Left kidney (tissue), 8 donors: ENCODE results near the gene ODF4. TPM values are rescaled to one million over a fixed set of nuclear protein-coding genes. Genes with fewer than 3 reads are reported as not detected.

Experiments used
- DNase-seq: peaks from one replicate; pipeline ENCODE4 v3.0.0-alpha.2; 2013
- long read RNA-seq, 8 donors: transcript quantifications; one replicate each; lab custom pipeline, GENCODE V29; 2026
- polyA plus RNA-seq: library from polyadenylated mRNA; unstranded; fragments of 120-200 nt; gene quantifications from one replicate; pipeline ENCODE4 v1.2.1, GENCODE V29; 2013; ENCODE audit not compliant: insufficient read length

ODF4 gene, protein sequence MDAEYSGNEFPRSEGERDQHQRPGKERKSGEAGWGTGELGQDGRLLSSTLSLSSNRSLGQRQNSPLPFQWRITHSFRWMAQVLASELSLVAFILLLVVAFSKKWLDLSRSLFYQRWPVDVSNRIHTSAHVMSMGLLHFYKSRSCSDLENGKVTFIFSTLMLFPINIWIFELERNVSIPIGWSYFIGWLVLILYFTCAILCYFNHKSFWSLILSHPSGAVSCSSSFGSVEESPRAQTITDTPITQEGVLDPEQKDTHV
- polyA plus RNA-seq, result not detected
- long read RNA-seq, donor 1, result 0 reads
- long read RNA-seq, donor 2, result 0 reads
- long read RNA-seq, donor 3, result 0 reads
- long read RNA-seq, donor 4, result 0 reads
- long read RNA-seq, donor 5, result 0 reads
- long read RNA-seq, donor 6, result 0 reads
- long read RNA-seq, donor 7, result 0 reads
- long read RNA-seq, donor 8, result 0 reads

DNA sequence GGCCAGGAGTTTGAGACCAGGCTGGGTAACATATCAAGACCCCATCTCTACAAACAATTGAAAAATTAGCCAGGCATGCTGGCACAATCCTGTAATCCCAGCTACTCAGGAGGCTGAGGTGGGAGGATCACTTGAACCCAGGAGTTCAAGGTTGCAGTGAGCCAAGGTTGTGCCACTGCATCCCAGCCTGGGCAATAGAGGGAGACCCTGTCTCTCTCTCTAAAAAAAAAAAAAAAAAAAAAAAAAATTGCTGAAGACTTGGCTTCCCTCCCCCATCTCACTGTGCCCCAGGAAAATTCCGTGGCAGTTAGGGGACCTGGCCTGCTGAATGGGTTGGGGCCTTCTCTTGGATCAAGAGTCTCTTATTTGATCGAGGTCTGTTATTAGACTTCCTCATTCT lies at the start of gene ODF4:
Gene ODF4 (plus strand): TSS at position 301 of the 400 bp plus-strand sequence. CDS start 212 bp downstream, outside the sequence.
- DNase-seq, result no peak

DNA sequence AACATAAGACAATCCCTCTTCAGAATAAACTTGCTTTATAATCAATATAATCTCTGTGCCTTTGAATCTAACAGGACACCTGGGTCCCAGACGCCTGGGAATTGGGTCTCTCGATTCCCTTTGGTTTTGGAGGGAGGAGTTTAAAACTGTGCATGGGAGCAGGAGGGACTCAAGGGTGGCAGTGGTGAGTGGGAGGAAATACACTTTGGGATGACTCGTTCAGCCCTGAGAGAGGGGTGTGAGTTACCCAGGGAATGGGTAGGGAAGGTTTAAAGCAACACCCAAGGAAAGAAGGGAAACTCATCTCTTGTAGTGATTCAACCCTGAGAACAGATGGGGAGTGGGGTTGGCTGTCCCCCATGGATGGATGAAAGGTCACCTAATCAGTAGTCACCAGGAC lies 49.6 kb upstream of the ODF4 start:
- no peak for DNase-seq

DNA sequence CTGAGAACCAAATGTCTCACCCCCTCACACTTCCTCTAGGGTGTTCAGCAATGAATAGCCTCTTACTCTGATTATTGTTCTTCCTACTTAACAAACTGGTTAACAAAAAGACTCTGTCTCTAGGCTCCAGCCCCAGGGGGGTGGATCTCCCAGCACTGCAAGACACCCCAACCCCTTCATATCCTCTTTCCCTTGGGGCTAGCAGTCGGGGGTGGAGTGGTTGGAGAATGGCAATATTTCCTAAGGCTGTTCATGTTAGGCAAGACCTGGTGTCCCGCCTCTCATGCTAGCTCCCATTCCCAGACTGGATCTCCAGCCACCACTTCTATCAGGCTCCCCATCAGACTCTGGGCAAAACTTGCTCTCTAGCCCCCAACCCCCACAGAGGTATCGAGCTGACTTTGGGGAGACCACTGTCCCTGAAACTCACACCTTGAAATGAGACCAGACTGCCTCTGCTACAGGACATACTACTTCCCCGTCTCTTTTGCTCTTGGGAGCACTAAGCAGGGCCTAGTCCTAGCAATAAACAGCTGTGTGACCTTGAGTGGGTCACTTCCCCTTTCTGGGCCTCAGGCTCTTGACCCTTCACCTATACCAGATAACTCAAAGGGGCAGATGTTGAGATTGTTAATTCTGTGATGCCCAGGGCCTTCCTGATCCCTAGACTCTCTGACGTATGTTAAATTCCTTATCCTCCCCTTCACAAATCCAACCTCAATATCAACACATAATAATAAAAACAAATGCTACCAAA lies 46.8 kb upstream of the ODF4 start:
- DNase-seq, result no peak

DNA sequence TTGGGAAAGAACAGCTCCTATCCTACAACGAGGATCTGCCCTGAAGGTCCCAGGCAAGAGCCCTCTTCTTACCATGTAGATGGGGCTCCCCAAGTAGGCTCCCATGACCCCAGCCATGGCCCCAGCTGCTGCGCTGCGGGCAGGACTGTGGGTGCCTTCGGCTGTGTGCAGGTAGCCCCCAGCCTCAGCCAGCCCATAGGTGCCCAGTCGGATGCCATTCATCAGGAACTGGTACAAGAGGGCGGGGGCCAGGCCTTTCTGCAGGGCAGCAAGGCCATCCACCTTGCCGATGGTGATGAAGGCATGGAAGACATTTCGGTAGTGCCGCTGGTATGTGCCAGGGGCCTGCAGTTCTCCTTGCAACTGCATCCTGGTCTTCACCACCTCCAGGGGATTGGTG lies 45.3 kb upstream of the ODF4 start:
- DNase-seq, result no peak

DNA sequence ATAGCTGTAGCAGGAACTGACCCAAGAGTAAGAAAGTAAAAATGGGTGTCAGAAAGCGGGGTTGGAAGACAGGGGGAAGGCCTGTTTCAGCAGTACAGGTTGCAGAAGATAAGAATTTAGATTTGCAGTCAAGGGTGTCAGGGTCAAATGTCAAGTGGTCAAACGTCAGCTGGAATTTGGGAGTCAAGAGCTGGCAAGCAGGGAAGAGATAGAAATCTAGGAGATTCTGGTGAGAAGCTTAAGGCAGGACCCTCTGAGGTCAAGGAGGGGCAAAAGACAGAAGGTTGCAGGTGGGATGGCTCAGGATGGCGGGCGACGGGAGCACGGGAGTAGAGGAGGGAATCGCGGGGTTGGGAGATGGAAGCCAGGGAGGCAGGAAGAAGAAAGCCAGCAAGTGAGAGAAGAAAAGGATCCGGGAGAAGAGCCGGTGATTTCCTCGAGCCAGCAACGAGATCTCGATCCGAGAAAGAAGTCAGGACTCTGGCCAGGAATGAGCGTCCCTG lies 44.8 kb upstream of the ODF4 start:
- DNase-seq, result no peak

DNA sequence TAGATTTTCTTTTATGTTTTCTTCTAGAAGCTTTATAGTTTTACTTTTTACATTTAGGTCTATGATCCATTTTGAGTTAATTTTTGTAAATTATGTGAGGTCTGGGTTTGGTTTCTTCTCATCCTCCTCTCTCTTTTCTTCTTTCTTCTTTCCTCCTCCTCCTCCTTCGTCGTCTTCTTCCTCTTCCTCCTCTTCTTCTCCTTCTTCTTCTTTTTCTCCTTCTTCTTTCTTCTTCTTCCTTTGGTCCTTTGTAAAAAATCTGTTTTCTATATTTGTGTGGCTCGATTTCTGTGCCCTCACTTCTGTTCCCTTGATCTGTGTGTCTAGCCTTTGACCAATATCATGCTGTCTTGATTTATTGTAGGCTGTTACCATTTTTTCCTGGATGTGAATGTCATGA lies 39.4 kb upstream of the ODF4 start:
- no peak for DNase-seq

DNA sequence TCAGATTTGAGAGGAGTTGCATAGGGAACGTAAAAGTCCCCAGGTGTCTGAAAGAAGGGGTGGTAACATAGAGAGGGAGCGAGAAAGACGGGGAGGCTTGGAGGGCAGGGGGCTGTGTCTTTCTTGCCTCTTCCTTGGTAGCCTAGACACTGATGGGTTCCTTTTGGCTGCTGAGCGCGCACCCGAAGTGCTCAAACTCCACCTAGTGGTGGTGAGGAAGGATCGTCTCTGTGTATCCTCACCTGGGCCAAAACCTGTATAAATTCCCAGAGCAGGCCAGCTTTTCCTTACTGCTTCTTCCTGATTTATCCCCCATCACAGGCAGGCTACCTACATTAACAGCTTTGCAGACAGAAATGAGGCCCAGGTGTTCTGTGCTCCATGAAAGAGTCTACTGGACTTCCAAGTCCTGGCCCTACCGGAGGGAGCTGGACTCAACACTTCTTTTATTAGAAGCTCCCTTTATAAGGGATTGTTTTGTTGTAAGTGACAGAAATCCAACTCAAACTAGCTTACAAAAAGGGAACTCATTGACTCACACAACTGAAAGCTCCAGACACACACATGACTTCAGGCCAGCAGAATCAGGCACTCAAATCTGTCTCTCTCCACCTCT lies 38.9 kb upstream of the ODF4 start:
- peak; percentile 53 for DNase-seq

DNA sequence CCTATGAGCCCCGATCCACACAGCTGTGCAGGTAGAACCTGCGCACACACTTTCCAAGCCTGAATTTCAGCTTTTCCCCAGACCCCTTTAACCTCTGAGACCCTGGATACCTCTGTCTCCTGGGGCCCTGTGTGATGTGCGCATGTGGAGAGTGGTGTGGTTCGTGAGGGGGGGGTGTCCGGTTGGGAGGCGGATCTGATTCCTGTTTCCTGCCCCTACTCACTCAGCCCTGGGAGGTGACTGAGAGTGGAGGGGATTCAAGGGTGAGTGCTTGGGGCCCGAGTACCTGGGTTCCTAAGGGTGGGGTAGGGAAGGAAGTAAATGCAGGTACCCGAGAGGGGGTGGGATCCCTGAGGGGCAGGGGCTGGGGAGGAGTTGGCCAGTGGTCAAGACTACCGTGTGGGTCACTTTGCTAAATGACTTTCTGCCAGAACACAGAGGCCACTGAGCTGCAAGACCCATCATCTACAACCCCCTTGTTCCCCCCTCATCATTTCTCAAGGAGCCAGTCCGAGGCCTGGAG lies 29.0 kb upstream of the ODF4 start:
- no peak for DNase-seq

DNA sequence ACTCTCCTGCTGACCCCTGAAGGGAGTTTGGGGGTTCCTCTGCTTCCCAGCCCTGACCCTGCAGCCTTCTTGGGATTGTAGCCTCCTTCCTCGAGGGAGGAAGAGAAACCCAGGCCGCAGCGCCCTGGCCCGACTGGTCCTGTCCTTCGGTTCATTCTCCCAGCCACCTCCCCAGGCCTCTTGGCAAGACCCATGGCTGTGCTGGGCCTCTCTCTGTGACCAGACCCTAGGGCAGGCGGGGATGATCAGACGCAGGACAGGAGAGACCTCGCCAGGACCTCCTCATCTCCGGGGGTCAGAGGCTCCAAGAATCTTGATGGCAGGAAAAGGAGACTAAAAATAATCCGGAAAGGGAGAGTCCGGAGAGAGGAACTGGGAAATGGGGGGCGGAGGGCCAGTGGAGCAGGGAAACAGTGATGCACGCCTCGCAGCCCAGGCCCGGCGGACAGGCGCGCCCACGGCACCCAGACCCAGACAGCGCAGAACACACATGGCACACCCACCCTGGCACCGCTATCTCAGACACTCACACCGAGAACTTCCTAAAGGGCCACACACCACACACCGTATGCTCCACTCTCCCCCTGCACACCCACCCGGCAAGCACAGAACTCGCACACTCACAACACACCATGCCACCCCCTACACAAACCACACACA lies 28.4 kb upstream of the ODF4 start:
- no peak for DNase-seq

DNA sequence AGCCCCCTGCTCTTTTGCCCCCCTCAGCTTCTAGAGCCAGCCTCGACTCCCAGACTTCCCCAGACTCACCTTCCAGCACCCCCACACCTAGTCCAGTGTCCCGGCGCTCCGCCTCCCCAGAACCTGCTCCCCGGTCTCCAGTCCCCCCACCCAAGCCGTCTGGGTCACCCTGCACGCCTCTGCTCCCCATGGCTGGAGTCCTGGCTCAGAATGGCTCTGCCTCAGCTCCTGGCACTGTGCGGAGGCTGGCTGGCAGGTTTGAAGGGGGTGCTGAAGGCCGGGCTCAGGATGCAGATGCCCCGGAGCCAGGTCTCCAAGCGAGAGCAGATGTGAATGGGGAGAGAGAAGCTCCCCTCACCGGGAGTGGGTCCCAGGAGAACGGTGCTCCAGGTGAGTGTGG lies 27.4 kb upstream of the ODF4 start:
- DNase-seq, result no peak

DNA sequence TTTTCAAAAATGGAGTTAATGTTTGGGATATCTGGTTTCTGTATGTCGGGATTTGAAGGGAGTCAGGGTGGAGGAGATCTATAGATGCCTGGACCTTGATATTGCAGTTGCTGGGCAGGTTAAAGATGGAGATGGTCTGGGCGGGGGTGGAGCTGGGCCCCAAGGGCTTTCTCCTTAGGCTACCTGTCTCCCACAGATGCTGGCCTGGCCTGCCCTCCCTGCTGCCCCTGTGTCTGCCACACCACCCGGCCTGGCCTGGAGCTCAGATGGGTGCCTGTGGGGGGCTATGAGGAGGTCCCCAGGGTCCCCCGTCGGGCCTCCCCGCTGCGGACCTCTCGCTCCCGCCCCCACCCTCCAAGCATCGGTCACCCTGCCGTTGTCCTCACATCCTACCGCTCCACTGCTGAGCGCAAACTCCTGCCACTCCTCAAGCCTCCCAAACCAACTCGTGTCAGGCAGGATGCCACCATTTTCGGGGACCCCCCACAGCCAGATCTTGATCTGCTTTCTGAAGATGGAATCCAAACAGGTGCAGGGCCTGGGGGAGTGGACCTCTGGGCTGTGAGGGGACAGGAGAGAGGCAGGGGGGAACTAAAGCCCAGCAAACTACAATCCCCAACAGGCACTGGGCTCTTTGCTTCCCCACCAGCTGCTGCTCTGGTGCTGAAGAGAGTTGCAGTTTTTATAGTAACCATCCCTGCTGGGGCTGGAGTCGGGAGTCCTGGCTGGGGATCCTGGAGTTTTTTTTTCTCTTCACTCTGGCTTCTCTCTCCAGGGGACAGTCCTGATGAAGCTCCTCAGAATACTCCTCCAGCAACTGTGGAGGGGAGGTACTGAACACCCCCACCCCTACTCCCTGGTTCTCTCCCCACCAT lies 26.7 kb upstream of the ODF4 start:
- DNase-seq, result no peak

DNA sequence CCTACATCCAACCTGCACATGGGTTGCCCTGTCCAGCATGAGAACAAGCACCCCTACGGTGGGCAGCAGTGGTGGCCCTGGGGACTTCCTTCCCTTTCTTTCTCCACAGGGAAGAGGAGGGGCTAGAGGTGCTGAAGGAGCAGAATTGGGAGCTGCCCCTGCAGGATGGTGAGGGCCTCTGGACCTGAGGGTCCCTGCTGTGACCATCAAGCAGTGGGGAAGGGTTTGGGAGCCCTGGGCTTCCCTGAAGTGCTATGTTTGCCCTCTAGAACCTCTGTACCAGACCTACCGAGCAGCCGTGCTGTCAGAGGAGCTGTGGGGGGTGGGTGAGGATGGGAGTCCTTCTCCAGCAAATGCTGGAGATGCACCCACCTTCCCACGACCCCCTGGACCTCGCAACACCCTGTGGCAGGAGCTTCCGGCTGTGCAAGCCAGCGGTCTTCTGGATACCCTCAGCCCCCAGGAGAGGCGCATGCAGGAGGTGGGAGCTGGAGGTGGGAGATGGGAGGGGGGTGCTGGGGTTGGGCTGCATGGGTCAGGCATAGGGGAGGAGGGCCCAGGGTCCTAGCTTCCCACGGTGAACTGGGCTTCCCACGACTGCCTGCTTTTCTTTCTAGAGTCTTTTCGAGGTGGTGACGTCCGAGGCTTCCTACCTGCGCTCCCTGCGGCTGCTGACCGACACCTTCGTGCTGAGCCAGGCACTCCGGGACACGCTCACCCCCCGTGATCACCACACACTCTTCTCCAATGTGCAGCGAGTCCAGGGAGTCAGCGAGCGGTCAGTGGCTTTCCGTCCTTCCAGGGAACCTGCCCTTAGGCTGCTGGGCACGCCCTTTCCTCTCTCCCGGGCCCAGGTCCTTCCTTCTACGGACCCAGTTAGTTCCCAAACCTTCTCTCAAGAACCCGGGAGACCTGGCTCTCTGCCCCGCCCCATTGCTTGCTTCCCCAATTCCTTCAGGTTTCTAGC lies 24.6 kb upstream of the ODF4 start:
- DNase-seq, result no peak

DNA sequence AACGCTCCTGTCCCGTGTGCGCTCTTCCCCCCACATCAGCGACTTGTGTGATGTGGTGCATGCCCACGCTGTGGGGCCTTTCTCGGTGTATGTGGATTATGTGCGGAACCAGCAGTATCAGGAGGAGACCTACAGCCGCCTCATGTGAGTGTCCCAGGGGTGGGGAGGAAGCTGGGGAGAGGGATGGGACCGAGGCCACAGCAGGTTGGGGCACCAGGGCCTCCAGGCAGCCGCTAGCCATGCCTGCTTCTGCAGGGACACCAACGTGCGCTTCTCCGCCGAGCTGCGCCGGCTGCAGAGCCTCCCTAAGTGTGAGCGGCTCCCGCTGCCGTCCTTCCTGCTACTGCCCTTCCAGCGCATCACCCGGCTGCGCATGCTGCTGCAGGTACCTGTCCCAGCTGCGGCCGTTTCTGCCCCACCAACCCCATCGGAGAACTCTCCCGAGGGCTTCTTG lies 23.8 kb upstream of the ODF4 start:
- DNase-seq, result no peak

DNA sequence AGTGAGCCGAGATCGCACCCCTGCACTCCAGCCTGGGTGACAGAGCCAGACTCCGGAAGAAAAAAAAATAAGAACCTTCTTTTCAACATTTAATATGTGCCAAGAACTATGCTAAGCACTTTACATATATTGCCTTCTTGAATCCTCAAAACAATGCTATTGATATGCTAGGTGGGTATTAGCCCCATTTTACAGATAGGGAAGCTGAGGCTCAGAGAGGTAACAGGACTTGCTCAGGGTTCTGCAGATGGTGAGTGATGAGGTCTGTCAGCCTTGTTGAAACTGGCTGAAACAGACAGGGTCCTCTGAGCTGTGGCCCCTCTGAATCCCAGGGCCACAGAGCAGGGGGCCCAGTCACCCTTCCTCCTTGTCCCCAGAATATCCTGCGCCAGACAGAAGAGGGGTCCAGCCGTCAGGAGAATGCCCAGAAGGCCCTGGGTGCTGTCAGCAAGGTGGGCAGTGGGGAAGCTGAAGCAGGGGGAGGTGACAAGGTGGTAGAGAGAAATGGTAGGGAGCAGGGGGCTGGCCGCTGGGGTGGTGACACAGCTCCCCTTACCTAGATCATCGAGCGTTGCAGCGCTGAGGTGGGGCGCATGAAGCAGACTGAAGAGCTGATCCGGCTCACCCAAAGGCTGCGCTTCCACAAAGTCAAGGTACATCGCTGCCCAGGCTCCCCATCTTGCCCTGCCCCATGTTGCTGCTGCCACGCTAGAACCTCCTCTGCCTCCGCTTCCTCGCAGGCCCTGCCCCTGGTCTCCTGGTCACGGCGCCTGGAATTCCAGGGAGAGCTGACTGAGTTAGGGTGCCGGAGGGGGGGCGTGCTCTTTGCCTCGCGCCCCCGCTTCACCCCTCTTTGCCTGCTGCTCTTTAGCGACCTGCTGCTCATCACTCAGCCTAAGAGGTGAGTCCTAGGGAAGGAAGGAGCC lies 21.4 kb upstream of the ODF4 start:
- DNase-seq, result no peak

DNA sequence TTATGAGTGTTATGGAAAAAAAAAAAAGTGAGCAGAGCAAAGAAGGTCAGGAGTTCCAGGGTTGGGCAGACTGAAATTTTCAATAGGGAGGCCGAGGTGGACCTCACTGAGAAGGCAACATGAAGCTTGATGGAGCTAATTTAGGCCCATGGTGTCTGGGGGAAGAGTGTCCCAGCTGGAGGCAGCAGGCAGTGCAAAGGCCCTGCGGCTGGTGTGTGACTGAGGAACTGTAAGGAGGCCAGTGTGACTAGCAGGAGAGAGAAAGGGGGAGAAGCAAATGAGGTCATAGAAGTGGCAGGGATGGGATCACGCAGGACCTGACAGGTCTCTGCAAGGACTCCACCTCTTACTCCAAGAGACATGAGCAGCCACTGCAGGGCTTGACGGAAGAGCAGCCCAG lies 19.4 kb upstream of the ODF4 start:
- DNase-seq, result no peak

DNA sequence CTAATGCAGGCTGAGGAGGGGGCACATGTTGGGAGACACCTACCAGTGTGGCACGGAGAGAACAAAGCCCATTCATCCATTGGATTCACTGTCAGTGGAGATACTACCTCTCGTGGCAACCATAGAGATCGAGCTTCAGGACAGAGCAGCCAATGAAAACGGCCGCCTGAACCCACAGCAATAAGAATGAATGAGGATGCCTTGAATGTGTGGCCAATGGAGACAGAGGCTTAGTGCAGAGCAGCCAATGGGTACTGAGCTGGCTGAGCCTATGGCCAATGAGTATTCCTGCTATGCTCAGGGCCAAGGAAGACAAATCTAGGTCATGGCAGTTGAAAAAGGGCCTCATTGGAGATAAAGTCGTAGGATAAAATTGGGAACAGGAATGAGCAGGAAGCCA lies 18.6 kb upstream of the ODF4 start:
- DNase-seq, result no peak

DNA sequence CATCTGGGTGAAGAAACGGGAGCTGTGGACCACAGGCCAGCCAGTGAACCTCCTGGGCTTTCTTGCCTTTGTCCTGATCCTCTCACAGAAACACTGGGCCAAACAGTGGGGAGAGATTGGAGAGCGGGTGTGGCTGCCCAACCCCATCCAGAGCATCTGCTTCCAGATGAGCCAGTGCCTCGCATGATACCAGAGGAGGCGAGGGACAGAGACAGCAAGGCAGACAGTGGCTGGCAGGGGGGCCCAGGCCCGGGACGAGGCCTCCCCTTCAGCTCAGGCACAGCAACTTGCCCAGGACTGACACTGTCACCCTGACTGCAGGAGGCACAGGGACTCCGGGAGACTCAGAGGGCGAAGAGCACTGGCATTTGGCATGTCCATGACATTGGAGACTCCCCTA lies 17.6 kb upstream of the ODF4 start:
- no peak for DNase-seq

DNA sequence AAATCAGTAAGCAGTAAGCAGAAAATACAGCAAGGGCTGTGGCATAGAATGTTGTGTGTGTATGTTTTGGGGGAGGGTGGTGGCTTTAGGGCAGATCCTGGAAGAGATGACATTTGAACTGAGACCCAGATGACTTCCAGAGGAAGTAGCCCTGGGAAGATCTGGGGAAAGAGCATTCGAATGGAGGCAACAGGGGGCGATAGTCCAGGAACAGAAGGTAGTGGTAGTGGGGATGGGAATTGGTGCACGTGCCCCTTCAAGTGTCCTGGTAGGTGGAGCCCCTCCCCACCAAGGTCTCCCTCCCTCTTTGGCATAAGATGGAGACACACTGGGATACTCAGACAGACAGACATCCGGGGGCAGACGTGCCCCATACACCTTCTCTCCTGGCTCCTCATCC lies 15.5 kb upstream of the ODF4 start:
- DNase-seq, result no peak

DNA sequence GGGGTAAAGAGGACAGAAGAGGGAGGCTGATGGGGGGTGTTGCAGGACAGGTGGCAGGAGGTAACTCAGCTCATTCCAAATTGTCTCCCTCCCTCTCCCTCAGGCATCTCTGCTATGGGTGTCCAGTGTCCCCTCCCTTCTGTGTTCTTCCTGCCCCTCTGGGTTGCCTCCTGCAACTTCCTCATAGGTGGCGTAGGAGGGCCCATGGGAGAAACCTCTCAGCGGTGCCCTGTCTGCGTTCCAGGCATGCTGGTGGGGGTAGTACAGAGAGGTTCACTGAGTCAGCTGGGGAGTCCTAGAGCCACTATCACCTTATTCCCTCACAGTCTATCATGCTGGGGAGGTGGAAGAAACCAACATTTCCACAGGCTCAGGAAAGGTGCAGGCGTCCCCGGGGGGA lies 14.7 kb upstream of the ODF4 start:
- no peak for DNase-seq
